GM12875 (cell line): ENCODE results near the gene TLR5.
"Not testable (repeated sequence)": the region's sequence is repeated elsewhere in the genome, so short reads cannot be mapped to it uniquely, and the experiment has no call there.

Source experiments
- H3K4me3 ChIP-seq: one replicate; pipeline ENCODE4 v1.5.1; 2011; ENCODE audit warnings: low read depth, low read length, control low read depth
- TF ChIP-seq, protein P1 (sequence below): IDR thresholded peaks from 2 replicates; pipeline ENCODE4 v1.5.1; 2011; ENCODE audit warnings: low read depth, mild to moderate bottlenecking, control low read depth, inconsistent platforms, low read length, moderate library complexity, borderline replicate concordance; ENCODE audit not compliant: insufficient read depth

The TLR5 gene

GRCh38 chr1:223180731-223181321 lies 37.8 kb upstream of the TLR5 start:
- H3K4me3 ChIP-seq, result no peak overlapping the region
- TF ChIP-seq, protein P1, sequence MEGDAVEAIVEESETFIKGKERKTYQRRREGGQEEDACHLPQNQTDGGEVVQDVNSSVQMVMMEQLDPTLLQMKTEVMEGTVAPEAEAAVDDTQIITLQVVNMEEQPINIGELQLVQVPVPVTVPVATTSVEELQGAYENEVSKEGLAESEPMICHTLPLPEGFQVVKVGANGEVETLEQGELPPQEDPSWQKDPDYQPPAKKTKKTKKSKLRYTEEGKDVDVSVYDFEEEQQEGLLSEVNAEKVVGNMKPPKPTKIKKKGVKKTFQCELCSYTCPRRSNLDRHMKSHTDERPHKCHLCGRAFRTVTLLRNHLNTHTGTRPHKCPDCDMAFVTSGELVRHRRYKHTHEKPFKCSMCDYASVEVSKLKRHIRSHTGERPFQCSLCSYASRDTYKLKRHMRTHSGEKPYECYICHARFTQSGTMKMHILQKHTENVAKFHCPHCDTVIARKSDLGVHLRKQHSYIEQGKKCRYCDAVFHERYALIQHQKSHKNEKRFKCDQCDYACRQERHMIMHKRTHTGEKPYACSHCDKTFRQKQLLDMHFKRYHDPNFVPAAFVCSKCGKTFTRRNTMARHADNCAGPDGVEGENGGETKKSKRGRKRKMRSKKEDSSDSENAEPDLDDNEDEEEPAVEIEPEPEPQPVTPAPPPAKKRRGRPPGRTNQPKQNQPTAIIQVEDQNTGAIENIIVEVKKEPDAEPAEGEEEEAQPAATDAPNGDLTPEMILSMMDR, result no peak

DNA sequence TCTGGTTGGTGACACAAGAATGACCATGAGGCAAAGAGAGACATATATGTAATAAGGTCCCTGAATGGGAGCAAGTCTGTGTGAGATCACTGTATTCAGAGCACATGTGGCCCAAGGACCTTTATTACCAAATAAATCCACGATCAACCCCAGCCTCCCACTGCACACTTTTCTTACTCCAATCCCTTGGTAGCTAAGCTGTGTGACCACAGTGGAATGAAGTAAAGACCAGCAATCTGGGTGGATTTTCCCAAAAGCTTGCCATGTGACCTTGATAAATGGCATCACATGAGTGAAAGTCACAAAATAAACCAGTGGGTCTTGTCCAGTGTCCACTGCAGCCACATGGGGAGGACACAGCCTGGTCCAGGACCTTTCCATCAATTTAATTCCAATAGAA lies 36.7 kb upstream of the TLR5 start:
- TF ChIP-seq, protein P1, result no peak
- H3K4me3 ChIP-seq, result no peak overlapping the region

GRCh38 chr1:223179280-223179679 lies 36.2 kb upstream of the TLR5 start:
- no peak overlapping the region for H3K4me3 ChIP-seq
- TF ChIP-seq, protein P1, result no peak

- H3K4me3 ChIP-seq, result no peak overlapping the region
- TF ChIP-seq, protein P1, result no peak
Measured at GRCh38 chr1:223177681-223178080, 34.6 kb upstream of the TLR5 start.

- H3K4me3 ChIP-seq, result no peak overlapping the region
- TF ChIP-seq, protein P1, result no peak
Measured at GRCh38 chr1:223176437-223176836, 33.4 kb upstream of the TLR5 start.

GRCh38 chr1:223175633-223176032 lies 32.6 kb upstream of the TLR5 start:
- no peak overlapping the region for H3K4me3 ChIP-seq
- TF ChIP-seq, protein P1, result no peak

- no peak overlapping the region for H3K4me3 ChIP-seq
- TF ChIP-seq, protein P1, result no peak
Measured at GRCh38 chr1:223175032-223175431, 32.0 kb upstream of the TLR5 start.

DNA sequence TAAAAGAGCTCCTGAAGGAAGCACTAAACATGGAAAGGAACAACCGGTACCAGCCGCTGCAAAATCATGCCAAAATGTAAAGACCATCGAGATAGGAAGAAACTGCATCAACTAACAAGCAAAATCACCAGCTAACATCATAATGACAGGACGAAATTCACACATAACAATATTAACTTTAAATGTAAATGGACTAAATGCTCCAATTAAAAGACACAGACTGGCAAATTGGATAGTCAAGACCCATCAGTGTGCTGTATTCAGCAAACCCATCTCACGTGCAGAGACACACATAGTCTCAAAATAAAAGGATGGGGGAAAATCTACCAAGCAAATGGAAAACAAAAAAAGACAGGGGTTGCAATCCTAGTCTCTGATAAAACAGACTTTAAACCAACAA lies 26.4 kb upstream of the TLR5 start:
- not testable (repeated sequence) for H3K4me3 ChIP-seq
